SU-DHL-6 (cell line): ENCODE results near the gene SYNJ2.

Experiments used
- H2AFZ ChIP-seq: fragments of 200-600 bp; sonication (generic); 2 replicates; pipeline ENCODE4 v1.6.1; 2014; ENCODE audit warnings: low read depth, mild to moderate bottlenecking, moderate library complexity, mixed read lengths, antibody characterized with exemption, low read length; ENCODE audit not compliant: severe bottlenecking
- H3F3A ChIP-seq: fragments of 200-600 bp; shearing (Covaris generic); 2 replicates; pipeline ENCODE4 v1.6.0; 2016; ENCODE audit warnings: antibody characterized with exemption, mild to moderate bottlenecking; ENCODE audit not compliant: insufficient read depth
- H3K27ac ChIP-seq: fragments of 200-600 bp; sonication (generic); 2 replicates; pipeline ENCODE4 v1.5.1; 2016; ENCODE audit warnings: low read depth, mild to moderate bottlenecking, low read length, moderate library complexity, mixed read lengths
- H3K27me3 ChIP-seq: fragments of 200-600 bp; sonication (generic), shearing (Covaris generic); 2 replicates; pipeline ENCODE4 v1.6.0; 2014; ENCODE audit warnings: mild to moderate bottlenecking, low read length
- H3K36me3 ChIP-seq: fragments of 200-600 bp; sonication (generic); 2 replicates; pipeline ENCODE4 v1.6.1; 2014; ENCODE audit warnings: mild to moderate bottlenecking, low read length, mixed read lengths
- H3K4me2 ChIP-seq: fragments of 300-600, 200-600 bp; shearing (Covaris generic), sonication (generic); 2 replicates; pipeline ENCODE4 v1.6.0; 2014; ENCODE audit warnings: low read length, low read depth, mild to moderate bottlenecking; ENCODE audit not compliant: poor library complexity, severe bottlenecking
- H3K4me3 ChIP-seq: fragments of 200-600 bp; sonication (generic); 2 replicates; pipeline ENCODE4 v1.5.1; 2014; ENCODE audit warnings: antibody characterized with exemption, low read length, mild to moderate bottlenecking, mixed read lengths; ENCODE audit not compliant: insufficient read depth, poor library complexity, severe bottlenecking
- H3K79me2 ChIP-seq: fragments of 200-600 bp; sonication (generic); 2 replicates; pipeline ENCODE4 v1.6.1; 2014; ENCODE audit warnings: mild to moderate bottlenecking, low read length, moderate library complexity; ENCODE audit not compliant: insufficient read depth
- H3K9ac ChIP-seq: fragments of 200-600 bp; sonication (generic); 2 replicates; pipeline ENCODE4 v1.7.0; 2014; ENCODE audit warnings: mild to moderate bottlenecking, low read length
- H3K9me2 ChIP-seq: fragments of 200-600 bp; sonication (generic); replicated peaks from 2 replicates; pipeline ENCODE4 v1.6.1; 2014; ENCODE audit warnings: low read length; ENCODE audit not compliant: insufficient read depth
- H3K9me3 ChIP-seq: fragments of 200-600 bp; sonication (generic); 2 replicates; pipeline ENCODE4 v1.6.1; 2014; ENCODE audit warnings: low read length, mixed read lengths; ENCODE audit not compliant: insufficient read depth
- H4K20me1 ChIP-seq: fragments of 200-600 bp; sonication (generic); 2 replicates; pipeline ENCODE4 v1.6.1; 2014; ENCODE audit warnings: low read depth, mild to moderate bottlenecking, antibody characterized with exemption, low read length, moderate library complexity, mixed read lengths
- EZH2phosphoT487 ChIP-seq: fragments of 200-600 bp; sonication (generic), shearing (Covaris generic); conservative IDR thresholded peaks from 2 replicates; pipeline ENCODE4 v1.6.1; 2018; ENCODE audit warnings: mild to moderate bottlenecking, antibody characterized with exemption, low read length, moderate library complexity, mixed read lengths
- TF ChIP-seq, protein P1 (sequence below): fragments of 200-600 bp; sonication (generic); IDR thresholded peaks from one replicate; pipeline ENCODE4 v1.5.1; 2017; ENCODE audit warnings: antibody characterized with exemption, mild to moderate bottlenecking, low read length, moderate library complexity; ENCODE audit not compliant: insufficient read depth, poor library complexity, severe bottlenecking

Gene SYNJ2

DNA sequence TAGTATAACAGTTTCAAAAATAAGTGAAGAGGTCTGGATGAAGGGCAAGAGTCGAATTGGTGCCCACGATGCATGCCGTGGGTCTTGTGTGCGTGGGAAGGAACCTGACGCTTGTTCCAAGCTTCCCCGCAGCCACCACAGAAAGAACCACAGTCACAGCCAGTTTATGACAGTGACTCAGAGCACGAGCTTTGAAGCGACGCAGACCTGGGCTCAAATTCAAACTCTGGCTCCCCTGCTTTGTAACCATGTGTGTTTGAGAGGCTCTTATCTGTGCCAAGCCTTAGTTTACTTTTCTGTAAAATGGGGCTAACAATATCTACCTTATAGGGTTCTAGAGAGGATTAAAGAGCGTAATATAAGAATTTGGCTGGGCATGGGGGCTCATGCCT is 65.5 kb downstream of the SYNJ2 start:
- Histone ChIP-seq H3F3A (no peaks in the 10 kb centered on the region), H4K20me1 (no peaks in the 10 kb centered on the region), H2AFZ (no peak overlapping the region), H3K4me2 (no peak overlapping the region), H3K36me3 (no peaks in the 10 kb centered on the region), H3K9ac (no peak overlapping the region), H3K9me3 (no peaks in the 10 kb centered on the region), H3K4me3 (no peak overlapping the region), H3K27me3 (no peaks in the 10 kb centered on the region), H3K27ac (no peak overlapping the region), H3K79me2 (no peaks in the 10 kb centered on the region), H3K9me2 (no peaks in the 10 kb centered on the region)
- TF ChIP-seq, protein P1, sequence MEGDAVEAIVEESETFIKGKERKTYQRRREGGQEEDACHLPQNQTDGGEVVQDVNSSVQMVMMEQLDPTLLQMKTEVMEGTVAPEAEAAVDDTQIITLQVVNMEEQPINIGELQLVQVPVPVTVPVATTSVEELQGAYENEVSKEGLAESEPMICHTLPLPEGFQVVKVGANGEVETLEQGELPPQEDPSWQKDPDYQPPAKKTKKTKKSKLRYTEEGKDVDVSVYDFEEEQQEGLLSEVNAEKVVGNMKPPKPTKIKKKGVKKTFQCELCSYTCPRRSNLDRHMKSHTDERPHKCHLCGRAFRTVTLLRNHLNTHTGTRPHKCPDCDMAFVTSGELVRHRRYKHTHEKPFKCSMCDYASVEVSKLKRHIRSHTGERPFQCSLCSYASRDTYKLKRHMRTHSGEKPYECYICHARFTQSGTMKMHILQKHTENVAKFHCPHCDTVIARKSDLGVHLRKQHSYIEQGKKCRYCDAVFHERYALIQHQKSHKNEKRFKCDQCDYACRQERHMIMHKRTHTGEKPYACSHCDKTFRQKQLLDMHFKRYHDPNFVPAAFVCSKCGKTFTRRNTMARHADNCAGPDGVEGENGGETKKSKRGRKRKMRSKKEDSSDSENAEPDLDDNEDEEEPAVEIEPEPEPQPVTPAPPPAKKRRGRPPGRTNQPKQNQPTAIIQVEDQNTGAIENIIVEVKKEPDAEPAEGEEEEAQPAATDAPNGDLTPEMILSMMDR = no peak
- TF ChIP-seq EZH2phosphoT487 = no peak

DNA sequence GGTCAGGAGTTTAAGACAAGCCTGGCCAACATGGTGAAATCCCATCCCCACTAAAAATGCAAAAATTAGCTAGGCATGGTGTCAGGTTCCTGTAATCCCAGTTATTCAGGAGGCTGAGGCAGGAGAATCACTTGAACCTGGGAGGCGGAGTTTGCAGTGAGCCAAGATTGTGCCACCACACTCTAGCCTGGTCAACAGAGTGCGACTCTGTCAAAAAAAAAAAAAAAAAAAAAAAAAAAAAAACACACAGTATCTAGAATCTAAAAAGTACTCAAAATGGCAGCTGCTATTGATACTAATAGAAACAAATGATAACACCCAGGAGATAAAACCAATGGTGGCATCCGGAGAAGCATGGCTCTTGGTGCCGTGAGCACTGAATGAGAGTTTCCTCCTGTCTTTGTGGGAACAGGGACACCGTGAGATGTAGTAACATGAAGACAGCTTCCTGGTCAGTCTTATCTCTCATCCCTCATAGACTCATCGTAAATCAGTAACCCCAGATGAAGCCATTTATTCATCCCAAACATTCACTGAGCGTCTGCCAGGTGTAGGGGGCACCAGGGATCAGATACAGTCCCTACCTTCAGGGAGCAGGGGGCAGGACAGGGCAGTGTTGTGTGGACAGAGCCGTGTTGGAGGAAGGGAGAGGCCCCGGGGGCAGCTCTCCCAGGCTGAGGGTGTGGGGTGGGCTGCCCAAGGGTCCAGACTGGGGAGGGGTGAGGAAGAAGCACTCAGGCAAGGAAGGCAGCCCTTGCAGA is 66.1 kb downstream of the SYNJ2 start:
- Histone ChIP-seq H2AFZ (no peak overlapping the region), H3K4me3 (no peak overlapping the region), H3K9me3 (no peaks in the 10 kb centered on the region), H3K27ac (no peak overlapping the region), H3K79me2 (no peaks in the 10 kb centered on the region), H4K20me1 (no peaks in the 10 kb centered on the region), H3K9ac (no peak overlapping the region), H3K4me2 (no peak overlapping the region), H3K27me3 (no peaks in the 10 kb centered on the region), H3F3A (no peaks in the 10 kb centered on the region), H3K36me3 (no peaks in the 10 kb centered on the region), H3K9me2 (no peaks in the 10 kb centered on the region)
- TF ChIP-seq EZH2phosphoT487 = no peak
- TF ChIP-seq, protein P1 = no peak

DNA sequence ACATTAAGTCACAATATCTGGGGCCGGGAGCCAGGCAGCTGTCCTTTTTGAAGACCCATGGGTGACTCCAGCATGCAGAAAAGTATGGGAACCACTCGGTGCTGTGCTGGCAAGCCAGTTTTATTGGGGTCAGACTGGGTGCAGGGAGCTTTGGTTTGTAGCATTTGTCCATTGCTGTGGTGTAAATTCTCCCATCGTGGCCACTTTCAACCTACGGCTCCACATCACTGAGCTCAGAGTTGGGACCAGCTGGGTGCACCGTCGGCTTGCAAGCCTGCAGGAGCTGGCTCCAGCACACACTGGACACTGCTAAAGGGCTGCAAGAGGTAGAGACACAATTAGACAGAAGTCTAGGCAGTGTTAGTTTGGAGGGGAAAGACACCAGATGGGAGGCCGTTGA is 66.9 kb downstream of the SYNJ2 start:
- no peaks in the 10 kb centered on the region for H3K27me3 ChIP-seq
- TF ChIP-seq, protein P1 = no peak
- TF ChIP-seq EZH2phosphoT487 = no peak
- no peak overlapping the region for H3K4me3 ChIP-seq
- H2AFZ ChIP-seq = no peak overlapping the region
- no peaks in the 10 kb centered on the region for H3K9me3 ChIP-seq
- no peak overlapping the region for H3K9ac ChIP-seq
- no peaks in the 10 kb centered on the region for H3K9me2 ChIP-seq
- no peaks in the 10 kb centered on the region for H3K79me2 ChIP-seq
- no peaks in the 10 kb centered on the region for H3K36me3 ChIP-seq
- no peak overlapping the region for H3K4me2 ChIP-seq
- H3F3A ChIP-seq = no peaks in the 10 kb centered on the region
- H3K27ac ChIP-seq = no peak overlapping the region
- H4K20me1 ChIP-seq = no peaks in the 10 kb centered on the region
